ENCODE data around the gene HOXC10.
A peak's percentile ranks its signal among the peaks of the same experiment; 100 is the strongest.

HOXC10 gene

DNA sequence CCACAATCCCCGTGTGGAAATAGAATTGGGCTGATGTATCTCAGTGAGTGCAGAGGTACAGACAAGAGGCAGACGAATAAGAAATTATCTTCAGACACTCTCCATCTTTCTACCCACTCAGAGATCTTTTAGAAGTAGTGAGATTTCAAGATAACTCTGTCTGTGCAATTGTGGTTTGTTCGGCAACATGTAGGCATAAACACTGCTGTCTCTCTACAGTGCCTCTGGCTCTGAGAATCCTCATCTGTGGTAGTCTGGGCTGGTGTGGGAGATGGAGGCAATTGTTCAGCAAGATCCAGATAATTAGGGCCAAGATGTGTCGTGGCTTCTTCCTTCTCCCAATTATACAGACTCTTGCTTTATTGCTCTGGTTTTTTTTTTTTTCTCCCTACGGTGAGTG lies 43.2 kb upstream of the HOXC10 start:
- H3K14ac ChIP-seq (ENCODE audit: low read length) = no peak overlapping the region
- peaks cover 8% of the 10 kb centered on the region for H3K9me3 ChIP-seq (ENCODE audit: insufficient read depth, low read depth, low read length)
- H3K23ac ChIP-seq (ENCODE audit: low read length) = no peak overlapping the region
- peaks cover 45% of the 10 kb centered on the region for H3K27me3 ChIP-seq (ENCODE audit: insufficient read depth, low read length)
- no peak overlapping the region for H2BK120ac ChIP-seq (ENCODE audit: insufficient read depth, low read length, poor library complexity)
- H3K4me3 ChIP-seq (ENCODE audit: low read depth, low read length) = no peak overlapping the region
- no CpG with 5 or more reads among the region's 5 CpGs for WGBS (ENCODE audit: extremely low coverage, insufficient coverage, insufficient read length)
- no peak overlapping the region for H3K27ac ChIP-seq (ENCODE audit: low read depth, low read length)
- H2AK5ac ChIP-seq (ENCODE audit: low read length) = no peak overlapping the region
- no peak overlapping the region for H4K8ac ChIP-seq (ENCODE audit: low read depth, low read length)
- no peak overlapping the region for H2AFZ ChIP-seq (ENCODE audit: insufficient read depth, low read length, poor library complexity)
- peaks cover 8 to 17% of the 10 kb centered on the region in 2 experiments for H3K4me1 ChIP-seq (ENCODE audit: control insufficient read depth in 1 of 2, insufficient read depth in 2 of 2, low read length in 2 of 2)
- no peak overlapping the region for H4K91ac ChIP-seq (ENCODE audit: low read depth, low read length)
- H2BK12ac ChIP-seq (ENCODE audit: low read length) = no peak overlapping the region
- H3K18ac ChIP-seq (ENCODE audit: low read length) = no peak overlapping the region
- H3K9ac ChIP-seq (ENCODE audit: low read length) = no peak overlapping the region
- H3K36me3 ChIP-seq (ENCODE audit: control insufficient read depth in 1 of 2, insufficient read depth in 2 of 2, low read length in 2 of 2) = peaks cover 12 to 16% of the 10 kb centered on the region in 2 experiments
- H4K12ac ChIP-seq (ENCODE audit: low read depth, low read length) = no peak overlapping the region
- no peak overlapping the region for H2BK5ac ChIP-seq (ENCODE audit: low read depth, low read length, poor library complexity)
- peaks cover 21% of the 10 kb centered on the region for H3K79me1 ChIP-seq (ENCODE audit: low read length)
- no peak overlapping the region for H3K4ac ChIP-seq (ENCODE audit: low read depth, low read length)
- peak overlapping the region; percentile 45 for H3K4me2 ChIP-seq (ENCODE audit: low read length)
- no peak for DNase-seq
- H3K79me2 ChIP-seq (ENCODE audit: control insufficient read depth, insufficient read depth, low read length, poor library complexity) = peaks cover 14% of the 10 kb centered on the region

DNA sequence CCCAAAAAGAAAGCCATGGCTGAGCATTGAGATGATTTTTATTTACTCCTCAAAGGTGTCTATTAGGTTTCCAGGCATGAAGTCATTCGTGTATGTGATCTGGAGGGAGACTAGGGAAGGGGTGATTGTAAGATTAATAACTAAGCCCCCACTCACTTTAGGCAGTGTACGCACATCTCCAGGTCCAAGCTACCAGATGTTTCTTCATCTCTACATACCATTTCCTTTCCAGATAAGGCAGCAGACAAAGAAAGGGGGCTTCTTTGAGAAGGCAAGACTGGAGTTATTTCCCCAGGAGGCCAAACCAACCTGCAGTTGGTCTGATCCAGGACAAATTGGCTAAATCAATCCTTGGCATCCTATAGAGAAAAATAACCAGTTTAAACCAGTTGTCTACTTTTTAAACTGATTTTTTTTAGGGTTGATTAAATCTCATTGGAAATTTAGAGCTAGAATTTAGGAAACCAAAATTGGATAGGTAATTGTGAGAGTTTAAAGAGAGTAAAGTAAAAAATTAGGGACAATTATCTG lies 42.4 kb upstream of the HOXC10 start:
- H3K79me1 ChIP-seq (ENCODE audit: low read length) = peaks cover 21% of the 10 kb centered on the region
- peaks cover 8 to 17% of the 10 kb centered on the region in 2 experiments for H3K4me1 ChIP-seq (ENCODE audit: control insufficient read depth in 1 of 2, insufficient read depth in 2 of 2, low read length in 2 of 2)
- WGBS (ENCODE audit: extremely low coverage, insufficient coverage, insufficient read length) = no CpG with 5 or more reads among the region's 2 CpGs
- H2BK12ac ChIP-seq (ENCODE audit: low read length) = peak overlapping the region; percentile 78
- H3K4me3 ChIP-seq (ENCODE audit: low read depth, low read length) = no peak overlapping the region
- no peak for DNase-seq
- H3K27me3 ChIP-seq (ENCODE audit: insufficient read depth, low read length) = peaks cover 38% of the 10 kb centered on the region
- H2AK5ac ChIP-seq (ENCODE audit: low read length) = no peak overlapping the region
- H3K4me2 ChIP-seq (ENCODE audit: low read length) = no peak overlapping the region
- H4K91ac ChIP-seq (ENCODE audit: low read depth, low read length) = peak overlapping the region; percentile 50
- no peak overlapping the region for H3K18ac ChIP-seq (ENCODE audit: low read length)
- no peak overlapping the region for H4K12ac ChIP-seq (ENCODE audit: low read depth, low read length)
- peaks cover 12 to 16% of the 10 kb centered on the region in 2 experiments for H3K36me3 ChIP-seq (ENCODE audit: control insufficient read depth in 1 of 2, insufficient read depth in 2 of 2, low read length in 2 of 2)
- no peak overlapping the region for H3K27ac ChIP-seq (ENCODE audit: low read depth, low read length)
- no peak overlapping the region for H3K14ac ChIP-seq (ENCODE audit: low read length)
- H3K79me2 ChIP-seq (ENCODE audit: control insufficient read depth, insufficient read depth, low read length, poor library complexity) = peaks cover 14% of the 10 kb centered on the region
- H2BK120ac ChIP-seq (ENCODE audit: insufficient read depth, low read length, poor library complexity) = peak overlapping the region; percentile 31
- H3K4ac ChIP-seq (ENCODE audit: low read depth, low read length) = peak overlapping the region; percentile 42
- no peak overlapping the region for H2BK5ac ChIP-seq (ENCODE audit: low read depth, low read length, poor library complexity)
- peaks cover 7% of the 10 kb centered on the region for H3K9me3 ChIP-seq (ENCODE audit: insufficient read depth, low read depth, low read length)
- no peak overlapping the region for H4K8ac ChIP-seq (ENCODE audit: low read depth, low read length)
- no peak overlapping the region for H3K23ac ChIP-seq (ENCODE audit: low read length)
- H3K9ac ChIP-seq (ENCODE audit: low read length) = no peak overlapping the region
- no peak overlapping the region for H2AFZ ChIP-seq (ENCODE audit: insufficient read depth, low read length, poor library complexity)

DNA sequence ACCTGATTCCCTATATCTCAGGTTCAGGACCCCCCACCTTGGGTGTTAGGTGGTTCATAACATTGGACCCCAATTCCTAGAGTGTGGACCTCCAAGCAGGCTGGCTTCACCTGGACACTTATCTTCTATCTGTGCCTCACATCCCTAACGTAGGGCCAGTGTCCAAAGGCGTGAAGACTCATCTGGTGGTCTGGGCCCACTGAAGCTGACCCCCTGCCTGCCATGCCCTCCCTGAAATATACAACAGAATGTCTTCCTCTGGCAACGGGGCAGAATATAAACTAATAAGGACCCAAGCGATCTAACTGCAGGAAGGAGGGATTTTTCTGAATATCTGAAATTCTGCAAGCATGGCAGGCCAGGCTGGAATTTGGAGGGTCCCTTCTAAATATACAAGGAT lies 40.7 kb upstream of the HOXC10 start:
- Histone ChIP-seq H3K18ac (ENCODE audit: low read length) (no peak overlapping the region), H3K9me3 (ENCODE audit: insufficient read depth, low read depth, low read length) (peaks cover 7% of the 10 kb centered on the region), H3K79me2 (ENCODE audit: control insufficient read depth, insufficient read depth, low read length, poor library complexity) (peaks cover 10% of the 10 kb centered on the region), H3K4me3 (ENCODE audit: low read depth, low read length) (no peak overlapping the region), H2AFZ (ENCODE audit: insufficient read depth, low read length, poor library complexity) (no peak overlapping the region), H3K14ac (ENCODE audit: low read length) (no peak overlapping the region), H2AK5ac (ENCODE audit: low read length) (no peak overlapping the region), H3K23ac (ENCODE audit: low read length) (no peak overlapping the region), H3K27me3 (ENCODE audit: insufficient read depth, low read length) (peaks cover 28% of the 10 kb centered on the region), H4K91ac (ENCODE audit: low read depth, low read length) (no peak overlapping the region), H4K12ac (ENCODE audit: low read depth, low read length) (no peak overlapping the region), H3K4me1 (ENCODE audit: control insufficient read depth in 1 of 2, insufficient read depth in 2 of 2, low read length in 2 of 2) (peaks cover 7 to 17% of the 10 kb centered on the region in 2 experiments), H2BK12ac (ENCODE audit: low read length) (no peak overlapping the region), H3K9ac (ENCODE audit: low read length) (no peak overlapping the region), H3K36me3 (ENCODE audit: control insufficient read depth in 1 of 2, insufficient read depth in 2 of 2, low read length in 2 of 2) (peaks cover 12 to 16% of the 10 kb centered on the region in 2 experiments), H4K8ac (ENCODE audit: low read depth, low read length) (no peak overlapping the region), H2BK120ac (ENCODE audit: insufficient read depth, low read length, poor library complexity) (no peak overlapping the region), H3K79me1 (ENCODE audit: low read length) (peaks cover 15% of the 10 kb centered on the region), H3K4ac (ENCODE audit: low read depth, low read length) (no peak overlapping the region), H2BK5ac (ENCODE audit: low read depth, low read length, poor library complexity) (no peak overlapping the region), H3K27ac (ENCODE audit: low read depth, low read length) (no peak overlapping the region), H3K4me2 (ENCODE audit: low read length) (no peak overlapping the region)
- no CpG with 5 or more reads among the region's 4 CpGs for WGBS (ENCODE audit: extremely low coverage, insufficient coverage, insufficient read length)
- DNase-seq = no peak

DNA sequence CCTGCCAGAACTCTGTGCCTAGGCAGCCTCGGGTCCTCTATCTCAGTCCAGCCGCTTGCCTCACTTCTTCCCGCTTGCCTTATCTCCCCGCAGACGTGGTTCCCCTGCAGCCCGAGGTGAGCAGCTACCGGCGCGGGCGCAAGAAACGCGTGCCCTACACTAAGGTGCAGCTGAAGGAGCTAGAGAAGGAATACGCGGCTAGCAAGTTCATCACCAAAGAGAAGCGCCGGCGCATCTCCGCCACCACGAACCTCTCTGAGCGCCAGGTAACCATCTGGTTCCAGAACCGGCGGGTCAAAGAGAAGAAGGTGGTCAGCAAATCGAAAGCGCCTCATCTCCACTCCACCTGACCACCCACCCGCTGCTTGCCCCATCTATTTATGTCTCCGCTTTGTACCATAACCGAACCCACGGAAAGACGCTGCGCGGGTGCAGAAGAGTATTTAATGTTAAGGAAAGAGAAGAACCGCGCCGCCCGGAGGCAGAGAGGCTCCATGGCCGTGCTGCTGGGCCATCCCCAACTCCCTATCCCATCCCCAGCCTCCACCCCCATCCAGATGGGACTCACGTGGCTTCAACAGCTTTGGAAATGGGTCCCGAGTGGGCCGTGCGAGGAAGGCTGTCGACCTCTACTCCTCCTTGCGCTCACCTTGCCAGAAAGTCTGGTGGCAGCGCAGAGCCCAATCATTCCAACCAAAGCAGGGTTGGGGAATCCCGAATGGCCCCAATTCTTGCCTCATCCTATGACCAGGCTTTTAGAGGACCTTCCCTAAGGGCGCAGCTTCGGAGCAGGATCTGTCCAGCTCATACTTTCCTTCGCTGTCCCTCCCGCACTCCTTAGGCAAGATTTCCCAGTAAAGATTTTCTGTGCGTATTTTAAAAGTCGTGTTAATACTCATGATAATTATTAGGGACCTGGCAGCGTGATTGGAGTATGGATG lies 39.8 kb upstream of the HOXC10 start:
- peaks cover 7% of the 10 kb centered on the region for H3K79me1 ChIP-seq (ENCODE audit: low read length)
- no peak overlapping the region for H3K4ac ChIP-seq (ENCODE audit: low read depth, low read length)
- H2BK5ac ChIP-seq (ENCODE audit: low read depth, low read length, poor library complexity) = no peak overlapping the region
- no peak overlapping the region for H2BK12ac ChIP-seq (ENCODE audit: low read length)
- no peak overlapping the region for H4K12ac ChIP-seq (ENCODE audit: low read depth, low read length)
- no peak for DNase-seq
- WGBS (ENCODE audit: extremely low coverage, insufficient coverage, insufficient read length) = no CpG with 5 or more reads among the region's 51 CpGs
- H2AK5ac ChIP-seq (ENCODE audit: low read length) = no peak overlapping the region
- H3K27ac ChIP-seq (ENCODE audit: low read depth, low read length) = no peak overlapping the region
- no peak overlapping the region for H3K4me3 ChIP-seq (ENCODE audit: low read depth, low read length)
- no peak overlapping the region for H3K9ac ChIP-seq (ENCODE audit: low read length)
- H3K23ac ChIP-seq (ENCODE audit: low read length) = no peak overlapping the region
- H3K4me2 ChIP-seq (ENCODE audit: low read length) = no peak overlapping the region
- H3K14ac ChIP-seq (ENCODE audit: low read length) = no peak overlapping the region
- H3K4me1 ChIP-seq (ENCODE audit: control insufficient read depth in 1 of 2, insufficient read depth in 2 of 2, low read length in 2 of 2) = peaks cover 11 to 22% of the 10 kb centered on the region in 2 experiments
- H2BK120ac ChIP-seq (ENCODE audit: insufficient read depth, low read length, poor library complexity) = no peak overlapping the region
- no peak overlapping the region for H4K8ac ChIP-seq (ENCODE audit: low read depth, low read length)
- peaks cover 13% of the 10 kb centered on the region for H3K9me3 ChIP-seq (ENCODE audit: insufficient read depth, low read depth, low read length)
- H3K27me3 ChIP-seq (ENCODE audit: insufficient read depth, low read length) = peaks cover 34% of the 10 kb centered on the region
- peaks cover 12 to 16% of the 10 kb centered on the region in 2 experiments for H3K36me3 ChIP-seq (ENCODE audit: control insufficient read depth in 1 of 2, insufficient read depth in 2 of 2, low read length in 2 of 2)
- H4K91ac ChIP-seq (ENCODE audit: low read depth, low read length) = no peak overlapping the region
- no peak overlapping the region for H3K18ac ChIP-seq (ENCODE audit: low read length)
- peaks cover 7% of the 10 kb centered on the region for H3K79me2 ChIP-seq (ENCODE audit: control insufficient read depth, insufficient read depth, low read length, poor library complexity)
- H2AFZ ChIP-seq (ENCODE audit: insufficient read depth, low read length, poor library complexity) = no peak overlapping the region

Measured in trophoblast cell (in vitro differentiated cells and primary cell).